Activated CD8-positive, alpha-beta memory T cell treated with anti-CD3 and anti-CD28 coated beads, Interleukin-2, amount 50 U/mL, for 48 hours (primary cell): ENCODE data around the gene ELOVL3.
"Not testable (repeated sequence)": the region's sequence is repeated elsewhere in the genome, so short reads cannot be mapped to it uniquely, and the experiment has no call there.

Source experiments
- DNase-seq: peaks from one replicate; pipeline ENCODE4 v3.0.0-alpha.2; 2020

ELOVL3 gene, protein sequence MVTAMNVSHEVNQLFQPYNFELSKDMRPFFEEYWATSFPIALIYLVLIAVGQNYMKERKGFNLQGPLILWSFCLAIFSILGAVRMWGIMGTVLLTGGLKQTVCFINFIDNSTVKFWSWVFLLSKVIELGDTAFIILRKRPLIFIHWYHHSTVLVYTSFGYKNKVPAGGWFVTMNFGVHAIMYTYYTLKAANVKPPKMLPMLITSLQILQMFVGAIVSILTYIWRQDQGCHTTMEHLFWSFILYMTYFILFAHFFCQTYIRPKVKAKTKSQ

GRCh38 chr10:102225646-102226541, at the start of gene ELOVL3:
Gene ELOVL3 (plus strand): TSS chr10:102226299. CDS start chr10:102226549, 250 bp downstream.
- DNase-seq, result peak; percentile 88

GRCh38 chr10:102184606-102185005, 41.5 kb upstream of the ELOVL3 start:
- DNase-seq, result no peak

GRCh38 chr10:102185272-102185671, 40.8 kb upstream of the ELOVL3 start:
- no peak for DNase-seq

GRCh38 chr10:102185811-102186527, 40.1 kb upstream of the ELOVL3 start:
- DNase-seq, result no peak

DNA sequence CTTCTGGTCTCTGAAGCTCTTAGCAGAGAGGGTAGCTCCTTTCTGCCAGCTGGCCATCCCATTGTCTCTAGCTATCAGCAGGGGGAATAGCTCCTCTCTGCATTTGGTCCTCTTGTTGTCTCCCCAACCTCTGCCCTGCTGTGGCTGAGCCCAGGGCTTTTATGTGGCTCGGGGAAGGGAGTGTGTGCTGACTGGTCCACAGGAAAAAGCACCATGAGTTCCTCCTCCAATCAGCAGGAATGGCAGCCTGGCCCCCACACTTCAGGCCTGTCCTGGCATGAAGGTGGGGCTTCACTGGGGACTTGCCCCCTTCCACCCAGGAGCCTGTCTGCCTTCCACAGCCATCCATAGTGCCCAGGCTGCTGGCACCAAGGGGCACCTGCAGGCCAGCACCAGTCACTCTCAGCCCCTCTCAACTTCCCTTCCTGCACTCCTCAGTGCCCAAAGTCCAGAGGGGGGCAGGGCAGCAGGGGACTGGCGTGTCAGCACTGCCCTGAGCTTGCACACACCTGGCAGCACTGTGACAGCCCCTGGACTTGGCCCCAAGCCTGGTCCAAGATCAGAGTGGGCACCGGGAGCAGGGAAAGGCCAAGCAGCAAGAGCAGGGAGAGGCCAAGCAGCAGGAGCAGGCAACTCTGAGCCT, 37.7 kb upstream of the ELOVL3 start:
- no peak for DNase-seq

GRCh38 chr10:102188941-102189898, 36.9 kb upstream of the ELOVL3 start:
- DNase-seq, result not testable (repeated sequence)

DNA sequence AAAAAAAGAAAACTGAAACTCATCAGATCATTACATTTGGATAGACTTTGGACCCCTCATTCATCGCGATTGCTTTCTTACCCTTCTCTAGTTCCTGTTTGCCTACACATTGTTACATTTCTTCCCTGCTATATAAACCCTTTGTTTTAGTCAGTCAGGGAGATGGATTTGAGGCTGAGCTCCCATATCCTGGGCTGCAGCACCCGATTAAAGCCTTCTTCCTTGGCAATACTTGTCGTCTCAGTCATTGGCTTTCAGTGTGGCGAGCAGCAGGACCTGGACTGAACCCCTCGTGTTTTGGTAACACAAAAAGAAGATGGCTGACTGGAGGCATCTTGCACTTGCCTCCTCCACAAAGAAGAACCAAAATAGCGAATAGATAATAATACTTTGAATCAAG, 34.1 kb upstream of the ELOVL3 start:
- no peak for DNase-seq

GRCh38 chr10:102195296-102195870, 30.7 kb upstream of the ELOVL3 start:
- DNase-seq, result no peak

GRCh38 chr10:102196893-102197292, 29.2 kb upstream of the ELOVL3 start:
- no peak for DNase-seq

- DNase-seq, result no peak
Observed at GRCh38 chr10:102198027-102198426, 28.1 kb upstream of the ELOVL3 start.

- no peak for DNase-seq
Observed at GRCh38 chr10:102200751-102201640, 25.1 kb upstream of the ELOVL3 start.

DNA sequence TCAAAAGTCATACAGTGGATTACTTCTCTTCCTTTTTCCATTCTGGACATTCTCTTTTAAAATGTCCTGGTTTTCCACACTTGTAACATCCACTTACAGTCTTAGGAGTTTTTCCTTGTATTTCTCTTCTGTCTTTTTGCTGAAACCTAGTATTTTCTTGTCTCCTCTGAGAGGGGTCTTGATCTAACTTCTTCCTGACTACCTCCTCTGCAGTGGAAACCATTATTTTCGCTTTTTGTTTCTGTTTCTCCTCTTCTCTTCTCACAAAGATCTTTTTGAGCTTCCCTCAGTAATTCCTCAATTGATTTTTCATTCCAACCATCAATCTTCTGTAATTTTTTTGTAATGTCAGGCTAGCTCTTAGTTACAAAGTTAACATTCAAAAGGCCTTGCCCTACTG, 23.7 kb upstream of the ELOVL3 start:
- no peak for DNase-seq

DNA sequence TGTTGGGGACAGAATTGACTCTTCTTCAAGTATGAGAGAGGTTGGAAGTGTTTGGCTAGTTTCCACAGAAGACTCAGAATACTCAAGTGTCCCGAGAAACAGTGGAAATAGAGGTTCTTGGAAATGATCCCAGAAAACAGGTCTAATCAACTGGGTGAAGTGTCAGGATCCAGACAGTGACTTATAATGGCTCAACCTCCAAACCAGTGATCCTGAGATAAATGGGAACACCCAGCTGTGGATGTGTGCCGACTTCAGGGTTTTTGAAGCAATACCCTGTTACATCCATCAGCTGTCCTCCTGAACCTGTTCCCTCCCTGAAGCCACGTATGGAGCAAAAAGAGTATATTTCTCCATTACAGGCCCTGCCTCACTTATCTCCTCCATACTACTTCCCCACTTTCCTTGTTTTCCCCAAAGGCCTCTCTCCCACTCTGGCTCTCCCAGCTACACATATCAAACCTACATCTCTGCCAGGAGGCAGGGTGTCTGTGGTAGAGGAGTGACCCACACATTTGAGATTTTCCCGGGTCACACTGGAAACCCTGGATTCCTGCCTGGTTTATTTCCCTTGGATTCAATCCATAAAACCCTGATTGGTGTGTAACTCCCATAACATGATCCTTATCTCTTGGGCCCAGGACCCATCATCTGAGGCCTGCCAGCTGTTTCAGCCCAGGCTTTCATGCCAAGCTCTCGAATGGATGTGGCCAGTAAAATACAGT, 17.6 kb upstream of the ELOVL3 start:
- DNase-seq, result no peak

- DNase-seq, result no peak
Observed at GRCh38 chr10:102211615-102212299, 14.3 kb upstream of the ELOVL3 start.

- not testable (repeated sequence) for DNase-seq
Observed at GRCh38 chr10:102213599-102213998, 12.5 kb upstream of the ELOVL3 start.

DNA sequence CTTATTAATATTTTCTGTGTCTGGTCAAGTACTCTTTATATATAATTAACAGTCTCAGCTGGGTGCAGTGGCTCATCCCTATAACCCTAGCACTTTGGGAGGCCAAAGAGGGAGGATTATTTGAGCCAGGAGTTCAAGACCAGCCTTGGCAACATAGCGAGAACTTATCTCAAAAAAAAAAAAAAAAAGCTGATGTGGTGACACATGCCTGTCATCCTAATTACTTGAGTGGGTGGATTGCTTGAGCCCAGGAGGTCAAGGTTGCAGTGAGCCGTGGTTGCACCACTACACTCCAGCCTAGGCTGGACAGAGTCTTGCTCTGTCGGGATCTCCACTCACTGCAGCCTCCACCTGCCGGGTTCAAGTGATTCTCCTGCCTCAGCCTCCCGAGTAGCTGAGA, 6.7 kb upstream of the ELOVL3 start:
- no peak for DNase-seq

GRCh38 chr10:102220612-102221011, 5.5 kb upstream of the ELOVL3 start:
- no peak for DNase-seq

GRCh38 chr10:102222797-102223196, 3.3 kb upstream of the ELOVL3 start:
- DNase-seq, result no peak

DNA sequence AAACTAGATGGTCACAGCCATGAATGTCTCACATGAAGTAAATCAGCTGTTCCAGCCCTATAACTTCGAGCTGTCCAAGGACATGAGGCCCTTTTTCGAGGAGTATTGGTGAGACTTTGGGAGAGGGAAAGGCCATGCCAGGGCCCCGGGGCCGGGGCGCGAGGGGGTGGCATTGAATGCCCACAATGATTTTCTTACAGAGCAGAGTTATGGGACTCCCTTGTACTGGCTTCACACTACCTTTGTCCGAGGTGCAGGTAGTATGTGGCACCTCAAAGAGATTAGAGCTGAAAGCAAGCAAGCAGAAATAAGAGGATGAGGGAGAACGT, 407 bp downstream of the ELOVL3 start:
- no peak for DNase-seq
